Stimulated activated CD8-positive, alpha-beta memory T cell treated with anti-CD3 and anti-CD28 coated beads, Interleukin-12 subunit alpha, Interleukin-12 subunit beta, amount 100 ng/mL, for 1 hour (primary cell): Measurements from ENCODE around the gene GYG2.
"Not testable (repeated sequence)": the region's sequence is repeated elsewhere in the genome, so short reads cannot be mapped to it uniquely, and the experiment has no call there.

ENCODE experiments used
- DNase-seq: peaks from one replicate; pipeline ENCODE4 v3.0.0-alpha.2; 2020; ENCODE audit warnings: low read depth

GYG2 gene

GRCh38 chrX:2828344-2828958, at the start of gene GYG2:
Gene GYG2, plus strand, starts transcription at chrX:2828930. Its CDS starts 1,259 bp downstream, at chrX:2830189.
- no peak for DNase-seq

DNA sequence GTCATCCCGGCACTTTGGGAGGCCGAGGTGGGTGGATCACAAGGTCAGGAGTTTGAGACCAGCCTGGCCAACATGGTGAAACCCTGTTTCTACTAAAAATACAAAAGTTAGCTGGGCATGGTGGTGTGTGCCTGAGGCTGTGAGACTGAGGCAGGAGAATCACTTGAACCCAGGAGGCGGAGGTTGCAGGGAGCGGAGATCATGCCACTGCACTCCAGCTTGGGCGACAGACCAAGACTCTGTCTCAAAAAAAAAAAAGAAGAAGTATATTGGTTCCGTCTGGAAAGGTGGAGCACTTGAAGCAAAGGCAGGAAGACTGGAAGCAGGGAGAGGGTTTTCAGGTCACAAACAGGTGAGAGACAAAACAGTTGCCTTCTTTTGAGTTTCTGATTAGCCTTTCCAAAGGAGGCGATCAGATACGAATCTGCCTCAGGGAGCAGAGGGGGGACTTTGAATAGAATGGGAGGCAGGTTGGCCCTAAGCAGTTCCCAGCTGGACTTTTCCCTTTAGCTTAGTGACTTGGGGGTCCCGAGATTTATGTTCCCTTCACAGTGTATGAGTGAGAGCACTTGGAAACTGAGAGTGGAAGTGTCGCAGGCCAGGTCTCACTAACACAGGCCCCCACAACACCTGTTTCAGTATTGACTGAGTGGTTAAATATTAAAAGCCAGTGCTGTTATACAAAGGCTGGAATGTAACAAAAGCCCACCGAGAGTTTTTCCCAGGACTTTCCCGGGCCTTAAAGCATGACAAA, 48.1 kb upstream of the GYG2 start:
- DNase-seq: not testable (repeated sequence)

GRCh38 chrX:2781226-2781571, 47.5 kb upstream of the GYG2 start:
- DNase-seq: no peak

DNA sequence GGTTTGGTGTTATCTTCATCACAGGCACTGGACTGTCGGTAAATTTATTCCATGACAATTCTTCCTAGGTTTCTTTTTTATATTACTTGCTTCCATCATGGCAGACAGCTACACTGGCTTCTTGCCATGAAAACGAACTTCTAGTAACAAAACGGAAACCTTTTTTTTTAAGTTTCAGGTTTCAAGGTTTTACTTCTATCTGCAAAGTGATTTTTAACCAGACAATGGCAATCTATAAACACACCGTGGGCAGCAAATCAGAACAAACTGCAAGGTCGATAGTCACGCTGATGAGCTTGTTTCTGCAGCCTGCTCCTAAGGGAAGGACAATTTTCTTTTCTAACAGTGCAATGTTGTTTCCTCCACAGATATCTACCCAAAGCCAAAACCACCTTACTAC, 47.0 kb upstream of the GYG2 start:
- DNase-seq: no peak

DNA sequence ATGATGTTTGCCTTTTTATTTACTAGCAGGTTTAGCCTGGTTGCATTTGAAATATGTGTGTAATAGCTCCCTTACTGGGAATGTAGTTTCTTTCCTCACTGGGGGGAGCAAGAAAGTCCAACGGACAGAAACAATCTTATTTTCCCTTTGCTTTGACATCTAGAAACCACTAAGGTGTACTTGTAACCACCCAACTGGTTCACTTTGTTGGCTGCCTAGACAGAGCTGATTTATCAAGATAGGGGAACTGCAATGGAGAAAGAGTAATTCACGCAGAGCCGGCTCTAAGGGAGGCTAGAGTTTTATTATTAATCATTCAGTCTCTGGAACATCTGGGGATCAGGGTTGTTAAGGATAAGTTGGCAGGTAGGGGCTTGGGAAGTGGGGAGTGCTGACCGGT, 46.6 kb upstream of the GYG2 start:
- DNase-seq: no peak

DNA sequence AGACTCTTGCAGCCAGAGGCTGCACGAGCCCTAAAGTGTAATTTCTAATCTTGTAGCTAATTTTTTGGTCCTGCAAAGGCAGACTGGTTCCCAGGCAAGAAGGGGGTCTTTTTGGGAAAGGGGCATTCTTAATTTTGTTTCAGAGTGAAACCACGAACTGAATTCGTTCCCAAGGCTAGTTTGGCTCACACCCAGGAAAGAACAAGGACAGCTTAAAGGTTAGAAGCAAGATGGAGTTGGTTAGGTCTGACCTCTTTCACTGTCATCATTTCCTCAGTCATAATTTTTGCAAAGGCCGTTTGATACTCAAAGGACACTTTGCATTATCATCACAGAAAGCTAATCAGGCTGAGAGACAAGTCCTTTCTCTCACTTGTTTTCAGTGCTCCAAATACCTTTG, 46.0 kb upstream of the GYG2 start:
- no peak for DNase-seq

DNA sequence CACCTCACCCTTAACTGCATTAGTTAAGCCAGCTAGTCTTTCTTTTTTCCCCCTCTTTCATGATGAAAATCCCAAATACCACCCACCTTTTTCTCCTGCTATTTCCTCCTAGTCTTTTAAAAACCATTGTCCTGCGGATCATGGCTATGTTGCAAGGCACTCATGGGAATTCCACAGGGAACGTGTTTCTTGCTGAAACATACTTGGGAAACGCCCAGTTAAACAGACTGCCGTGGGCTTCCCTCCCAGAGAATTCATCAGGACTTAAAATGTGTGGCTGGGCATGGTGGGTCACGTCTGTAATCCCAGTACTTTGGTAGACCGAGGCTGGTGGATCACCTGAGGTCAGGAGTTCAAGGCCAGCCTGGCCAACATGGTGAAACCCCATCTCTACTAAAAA, 44.7 kb upstream of the GYG2 start:
- DNase-seq: no peak

GRCh38 chrX:2785538-2785937, 43.2 kb upstream of the GYG2 start:
- DNase-seq: no peak

- DNase-seq: no peak
Observed at GRCh38 chrX:2788980-2789379, 39.8 kb upstream of the GYG2 start.

DNA sequence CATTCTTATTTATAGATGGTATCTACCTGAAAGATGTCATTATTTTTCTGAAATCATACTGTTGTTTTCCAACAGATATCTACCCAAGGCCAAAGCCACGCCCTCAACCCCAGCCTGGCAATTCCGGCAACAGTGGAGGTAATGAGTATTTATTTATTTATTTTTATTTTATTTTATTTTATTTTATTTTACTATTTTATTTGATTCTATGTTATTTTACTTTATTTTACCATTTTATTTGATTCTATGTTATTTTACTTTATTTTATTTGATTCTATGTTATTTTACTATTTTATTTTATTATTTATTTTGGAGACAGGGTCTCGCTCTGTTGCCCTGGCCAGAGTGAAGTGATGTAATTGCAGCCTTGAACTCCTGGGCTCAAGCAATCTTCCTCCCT, 39.2 kb upstream of the GYG2 start:
- no peak for DNase-seq

DNA sequence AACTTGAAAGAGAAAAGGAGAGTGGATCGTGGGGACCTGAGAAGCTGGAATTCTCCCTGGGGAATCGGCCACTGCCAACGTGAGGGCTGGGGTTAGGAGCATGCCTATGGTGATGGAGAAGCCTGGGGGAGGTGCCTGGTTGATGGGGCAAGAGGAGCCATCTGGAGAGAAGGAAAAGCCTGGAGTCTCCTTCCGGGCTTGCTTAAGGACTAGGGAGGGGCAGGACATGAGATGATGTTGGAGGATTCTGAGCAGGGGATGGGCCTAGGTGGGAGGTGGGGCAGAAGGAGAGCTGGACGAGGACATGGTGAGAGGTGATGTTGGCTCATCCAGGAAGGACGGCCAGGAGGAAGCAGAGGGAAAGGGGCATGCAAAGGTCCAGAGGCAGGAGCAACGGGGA, 35.0 kb upstream of the GYG2 start:
- no peak for DNase-seq

GRCh38 chrX:2794336-2794735, 34.4 kb upstream of the GYG2 start:
- no peak for DNase-seq

GRCh38 chrX:2796808-2797207, 31.9 kb upstream of the GYG2 start:
- not testable (repeated sequence) for DNase-seq

DNA sequence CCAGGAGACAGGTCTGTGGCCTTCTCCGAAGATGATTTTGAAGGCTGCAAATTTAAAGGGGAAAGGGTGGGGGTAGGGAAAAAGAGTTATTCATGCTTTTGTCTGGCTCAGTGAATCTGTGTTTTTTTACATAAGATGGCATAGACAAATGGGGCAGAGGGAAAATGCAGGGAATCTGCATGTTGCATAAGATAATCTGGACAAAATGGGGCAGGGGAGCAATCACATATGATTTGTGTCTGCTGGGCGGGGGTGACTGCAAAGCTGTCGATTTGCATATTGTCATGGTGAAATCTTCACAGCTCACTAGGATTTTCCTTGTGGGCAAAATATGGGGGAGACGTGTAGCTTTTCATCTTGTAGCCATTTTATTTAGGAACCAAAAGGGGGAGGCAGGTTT, 29.4 kb upstream of the GYG2 start:
- DNase-seq: no peak

GRCh38 chrX:2799980-2800379, 28.8 kb upstream of the GYG2 start:
- not testable (repeated sequence) for DNase-seq

DNA sequence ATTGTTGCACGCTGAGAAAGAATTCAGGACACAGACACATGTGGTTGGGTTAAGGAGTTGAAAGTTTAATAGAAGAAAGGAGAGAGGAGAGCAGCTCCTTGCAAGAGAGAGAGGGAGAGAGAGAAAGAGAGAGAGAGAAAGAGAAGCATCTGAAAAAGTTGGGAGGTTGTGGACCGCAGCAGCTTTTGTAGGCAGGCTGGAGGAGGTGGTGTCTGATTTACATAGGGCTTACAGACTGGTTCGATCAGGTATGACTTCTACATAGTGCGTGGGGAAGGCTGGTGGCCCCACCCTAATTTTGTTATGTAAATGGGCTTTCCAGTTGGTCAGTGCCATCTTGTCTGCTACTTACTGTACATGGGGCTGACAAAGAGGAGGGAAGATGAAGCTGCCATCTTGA, 27.5 kb upstream of the GYG2 start:
- no peak for DNase-seq

DNA sequence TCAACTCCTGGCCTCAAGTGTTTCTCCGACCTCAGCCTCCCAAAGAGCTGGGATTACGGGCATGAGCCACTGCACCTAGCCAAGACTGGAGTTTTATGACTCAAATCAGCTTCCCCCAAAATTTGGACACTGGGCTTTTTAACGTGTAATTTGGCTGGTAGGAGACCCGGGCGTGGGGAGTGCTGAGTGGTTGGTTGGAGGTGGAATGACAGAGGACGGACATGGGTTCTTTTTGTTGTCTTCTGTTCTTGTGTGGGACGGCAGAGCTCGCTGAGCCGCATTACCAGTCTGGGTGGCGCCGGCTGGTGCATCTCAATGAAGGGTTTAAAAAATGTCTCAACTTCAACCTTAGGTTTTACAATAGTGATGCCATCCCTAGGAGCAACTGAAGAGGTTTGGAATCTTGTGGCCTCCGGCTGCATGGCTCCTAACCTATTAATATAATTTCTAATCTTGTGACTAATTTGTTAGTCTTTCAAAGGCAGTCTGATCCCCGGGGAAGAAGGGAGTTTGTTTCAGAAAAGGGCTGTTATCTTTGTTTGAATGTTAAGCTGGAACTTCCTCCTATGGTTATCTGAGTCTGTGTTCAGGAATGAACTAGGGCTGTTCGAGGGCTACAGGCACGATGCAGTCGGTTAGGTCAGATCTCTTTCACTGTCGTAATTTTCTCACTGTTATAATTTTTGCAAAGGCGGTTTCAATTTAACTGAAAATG, 26.2 kb upstream of the GYG2 start:
- not testable (repeated sequence) for DNase-seq

GRCh38 chrX:2803486-2803885, 25.2 kb upstream of the GYG2 start:
- not testable (repeated sequence) for DNase-seq

DNA sequence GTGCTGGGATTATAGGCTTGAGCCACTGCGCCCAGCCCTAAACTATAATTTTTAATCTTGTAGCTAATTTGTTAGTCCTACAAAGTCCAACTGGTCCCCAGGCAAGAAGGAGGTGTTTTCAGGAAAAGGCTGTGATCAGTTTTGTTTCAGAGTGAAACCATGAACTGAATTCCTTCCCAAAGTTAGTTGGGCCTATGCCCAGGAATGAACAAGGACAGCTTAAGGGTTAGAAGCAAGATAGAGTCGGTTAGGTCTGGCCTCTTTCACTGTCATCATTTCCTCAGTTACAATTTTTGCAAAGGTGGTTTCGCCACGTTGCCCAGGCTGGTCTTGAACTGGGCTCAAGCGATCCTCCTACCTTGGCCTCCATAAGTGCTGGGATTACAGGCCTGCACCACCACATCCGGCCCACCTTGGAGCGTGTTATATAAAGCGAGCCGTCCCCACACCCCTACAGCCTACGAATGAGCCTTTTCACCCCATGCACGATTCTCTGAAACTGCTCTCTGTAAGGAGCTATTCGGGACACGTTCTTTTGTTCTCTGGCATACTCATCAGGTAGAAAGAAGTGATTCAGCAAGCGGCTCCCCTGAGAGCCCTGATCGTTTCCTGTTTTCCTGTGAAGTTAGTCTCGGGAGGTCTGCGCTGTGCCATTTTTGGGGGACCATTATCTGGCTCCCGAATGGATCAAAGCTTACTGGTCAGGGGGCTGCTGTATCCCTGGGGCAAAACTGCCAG, 24.5 kb upstream of the GYG2 start:
- not testable (repeated sequence) for DNase-seq

- DNase-seq: not testable (repeated sequence)
Observed at GRCh38 chrX:2804858-2805257, 23.9 kb upstream of the GYG2 start.

GRCh38 chrX:2811271-2811670, 17.5 kb upstream of the GYG2 start:
- DNase-seq: no peak

- DNase-seq: peak; percentile 20
Observed at GRCh38 chrX:2812161-2812907, 16.4 kb upstream of the GYG2 start.
